Fibroblast of skin of left quadriceps (primary cell): ENCODE results near the gene ESF1.

ENCODE experiments used
- DNase-seq, 2 experiments: peaks; one replicate each; pipeline ENCODE4 v3.0.0-alpha.2; 2013; ENCODE audit warnings: low read depth in 2 of 2

The ESF1 gene, protein sequence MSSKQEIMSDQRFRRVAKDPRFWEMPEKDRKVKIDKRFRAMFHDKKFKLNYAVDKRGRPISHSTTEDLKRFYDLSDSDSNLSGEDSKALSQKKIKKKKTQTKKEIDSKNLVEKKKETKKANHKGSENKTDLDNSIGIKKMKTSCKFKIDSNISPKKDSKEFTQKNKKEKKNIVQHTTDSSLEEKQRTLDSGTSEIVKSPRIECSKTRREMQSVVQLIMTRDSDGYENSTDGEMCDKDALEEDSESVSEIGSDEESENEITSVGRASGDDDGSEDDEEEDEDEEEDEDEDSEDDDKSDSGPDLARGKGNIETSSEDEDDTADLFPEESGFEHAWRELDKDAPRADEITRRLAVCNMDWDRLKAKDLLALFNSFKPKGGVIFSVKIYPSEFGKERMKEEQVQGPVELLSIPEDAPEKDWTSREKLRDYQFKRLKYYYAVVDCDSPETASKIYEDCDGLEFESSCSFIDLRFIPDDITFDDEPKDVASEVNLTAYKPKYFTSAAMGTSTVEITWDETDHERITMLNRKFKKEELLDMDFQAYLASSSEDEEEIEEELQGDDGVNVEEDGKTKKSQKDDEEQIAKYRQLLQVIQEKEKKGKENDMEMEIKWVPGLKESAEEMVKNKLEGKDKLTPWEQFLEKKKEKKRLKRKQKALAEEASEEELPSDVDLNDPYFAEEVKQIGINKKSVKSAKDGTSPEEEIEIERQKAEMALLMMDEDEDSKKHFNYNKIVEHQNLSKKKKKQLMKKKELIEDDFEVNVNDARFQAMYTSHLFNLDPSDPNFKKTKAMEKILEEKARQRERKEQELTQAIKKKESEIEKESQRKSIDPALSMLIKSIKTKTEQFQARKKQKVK

DNA sequence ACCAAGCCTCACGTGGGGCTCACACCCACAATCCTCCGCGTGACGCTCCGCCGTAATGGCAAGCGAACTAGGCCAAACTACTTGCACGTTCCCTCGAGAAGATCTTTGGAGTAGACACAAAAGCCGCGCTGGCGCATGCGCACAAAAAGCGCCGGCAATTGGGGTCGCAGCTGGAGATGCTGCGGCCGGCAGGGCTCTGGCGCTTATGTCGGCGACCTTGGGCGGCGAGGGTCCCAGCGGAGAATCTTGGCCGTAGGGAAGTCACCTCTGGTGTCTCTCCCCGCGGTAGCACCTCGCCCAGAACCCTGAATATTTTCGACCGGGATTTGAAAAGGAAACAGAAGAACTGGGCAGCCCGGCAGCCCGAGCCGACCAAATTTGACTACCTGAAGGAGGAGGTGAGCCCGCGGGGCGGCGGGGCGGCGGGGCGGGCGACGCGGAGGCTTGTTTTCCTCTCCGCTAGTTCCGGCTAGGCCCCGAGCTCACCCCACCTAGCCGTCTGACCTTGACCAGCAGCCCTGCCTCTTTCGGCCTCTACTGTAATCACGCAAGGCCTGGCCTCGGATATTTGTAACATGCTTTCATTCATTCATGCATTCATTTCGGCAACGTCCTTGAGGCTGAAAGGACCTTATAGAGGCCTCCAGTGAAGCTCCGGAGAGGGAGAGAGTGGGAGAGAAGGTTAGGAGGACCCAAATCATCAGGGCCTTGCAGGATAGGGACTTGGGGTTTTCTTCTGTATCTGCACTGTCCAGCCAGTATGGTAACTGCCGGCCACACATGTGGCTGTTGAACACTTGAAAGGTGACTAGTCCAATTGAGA is at the start of gene ESF1, which contains the start of gene NDUFAF5:
ESF1 (minus strand) TSS at position 27 of the 823 bp plus-strand sequence. CDS start 1,779 bp downstream, outside the sequence.
NDUFAF5 (plus strand) TSS at position 136 of the 823 bp plus-strand sequence; CDS start at position 177, 41 bp downstream.
- peak; percentile 93 to 94 for DNase-seq

DNA sequence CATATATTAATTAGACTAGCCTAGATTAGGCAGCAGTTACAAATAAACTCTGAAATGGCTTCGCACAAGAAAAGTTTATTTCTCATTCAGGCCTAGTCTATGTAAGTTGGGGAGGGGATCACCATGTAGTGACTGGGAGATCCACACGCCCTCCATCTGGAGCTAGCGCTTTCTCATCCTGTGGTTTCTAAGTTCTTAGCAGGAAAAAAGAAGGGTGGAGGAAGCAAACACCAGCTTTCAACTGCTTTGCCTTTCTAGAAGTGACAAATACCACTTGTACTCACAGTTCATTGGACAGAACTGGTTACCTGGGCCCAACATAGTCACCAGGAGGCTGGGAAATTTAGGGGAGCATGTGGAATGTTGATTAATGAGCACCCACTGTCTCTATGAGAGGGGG is 46.8 kb upstream of the ESF1 start:
- no peak for DNase-seq

DNA sequence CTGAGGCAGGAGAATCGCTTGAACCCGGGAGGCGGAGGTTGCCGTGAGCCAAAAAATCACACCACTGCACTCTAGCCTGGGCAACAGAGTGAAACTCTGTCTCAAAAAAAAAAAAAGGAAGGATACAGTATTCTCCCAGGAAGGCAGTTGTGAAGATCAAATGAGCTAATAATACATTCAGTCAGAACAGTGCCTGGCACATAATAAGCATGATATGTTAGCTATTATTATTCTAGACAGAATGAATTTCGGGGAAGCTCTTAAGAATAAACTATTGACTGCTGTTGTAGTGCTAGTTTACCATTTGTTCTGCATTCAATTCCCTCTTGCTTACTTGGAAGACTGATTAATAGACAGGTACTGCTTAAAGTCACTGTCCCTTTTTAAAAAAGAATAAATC is 40.7 kb upstream of the ESF1 start:
- DNase-seq = no peak

DNA sequence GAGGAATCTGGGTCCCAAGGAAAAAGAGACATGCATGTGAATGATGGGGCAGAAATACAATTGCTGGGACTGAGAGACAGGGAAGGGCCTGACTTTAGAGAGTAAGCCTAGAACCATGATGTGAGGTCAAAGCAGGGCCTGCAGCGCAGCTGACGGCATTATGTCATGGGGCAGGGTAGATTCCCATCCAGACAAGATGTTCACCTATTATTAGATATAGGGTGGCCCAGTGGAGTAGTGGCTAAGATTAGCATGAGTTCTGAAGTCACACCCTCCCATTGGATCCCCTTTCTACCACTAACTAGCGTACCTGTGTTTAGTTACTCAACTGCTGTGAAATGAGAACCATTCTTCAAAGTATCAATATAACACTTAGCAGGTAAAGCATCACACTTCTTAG is 39.7 kb upstream of the ESF1 start:
- no peak for DNase-seq

DNA sequence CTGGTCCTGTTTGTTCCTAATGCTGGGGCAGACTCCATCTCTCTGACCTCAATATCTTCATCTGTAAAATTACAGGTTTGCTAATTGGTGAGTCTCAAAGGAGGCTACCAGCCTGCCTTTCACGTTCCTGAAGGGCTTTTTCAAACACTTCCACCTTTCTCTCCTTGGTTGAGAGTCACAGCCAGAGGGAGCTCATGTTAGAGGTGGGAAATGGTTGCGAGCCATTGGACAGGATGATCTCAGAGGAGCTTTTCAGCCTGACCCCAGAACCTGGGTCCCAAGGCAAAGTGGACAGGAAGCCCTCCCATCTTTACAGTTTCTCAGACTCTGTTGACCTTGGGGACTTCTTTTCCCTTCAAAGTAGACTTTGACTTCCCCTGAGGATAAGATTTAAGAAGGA is 37.7 kb upstream of the ESF1 start:
- DNase-seq = no peak

DNA sequence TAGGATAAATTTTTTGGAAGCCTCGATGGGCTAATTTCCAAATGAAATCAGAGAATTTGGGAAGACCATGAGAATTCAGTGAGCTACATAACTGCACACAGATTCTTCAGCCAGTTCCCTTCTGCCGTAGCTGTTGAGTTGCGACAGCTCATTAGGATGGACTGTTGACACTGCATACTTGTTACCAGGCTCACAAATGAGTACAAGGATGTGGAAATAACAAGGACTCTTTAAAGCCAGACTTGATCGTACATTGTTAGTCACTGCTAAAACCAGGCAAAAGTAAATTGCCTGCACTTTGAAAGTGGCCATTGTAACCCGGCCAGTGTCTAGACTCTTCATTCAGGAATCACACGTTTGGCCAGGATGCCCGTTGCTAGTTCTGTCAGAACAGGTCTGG is 37.2 kb upstream of the ESF1 start:
- peak in 1 of 2 experiments; percentile 9 for DNase-seq

DNA sequence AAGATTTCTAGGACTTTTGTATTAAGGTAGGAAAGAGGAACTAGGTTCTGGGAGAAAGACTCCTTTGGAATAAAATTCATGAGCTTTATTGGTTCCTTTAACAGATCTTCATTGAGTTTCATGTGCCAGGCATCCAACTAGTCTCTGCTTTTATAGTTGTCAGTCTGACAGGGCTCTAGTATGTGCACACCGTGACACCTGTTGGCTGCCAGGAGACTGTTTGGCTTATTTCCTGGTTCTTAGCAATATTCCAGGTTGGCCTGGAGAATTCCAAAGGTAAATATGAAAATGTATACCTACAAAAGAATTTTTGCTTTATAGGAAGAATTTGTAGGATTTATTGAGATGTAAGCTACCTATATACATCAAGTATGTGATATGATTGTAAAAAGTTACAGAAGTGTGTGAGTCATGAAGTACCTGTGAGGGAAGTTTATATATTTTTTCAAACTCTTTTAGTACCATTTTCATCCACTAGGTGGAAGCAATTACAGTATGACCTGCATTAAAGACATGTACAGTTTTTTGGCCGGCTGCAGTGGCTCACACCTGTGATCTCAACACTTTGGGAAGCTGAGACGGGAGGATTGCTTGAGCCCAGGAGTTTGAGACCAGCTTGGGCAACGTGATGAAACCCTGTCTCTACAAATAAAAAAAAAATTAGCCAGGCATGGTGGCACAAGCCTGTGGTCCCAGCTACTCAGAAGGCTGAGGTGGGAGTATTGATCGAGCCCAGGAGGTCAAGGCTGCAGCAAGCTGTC is 35.3 kb upstream of the ESF1 start:
- DNase-seq = peak in 1 of 2 experiments; percentile 29

DNA sequence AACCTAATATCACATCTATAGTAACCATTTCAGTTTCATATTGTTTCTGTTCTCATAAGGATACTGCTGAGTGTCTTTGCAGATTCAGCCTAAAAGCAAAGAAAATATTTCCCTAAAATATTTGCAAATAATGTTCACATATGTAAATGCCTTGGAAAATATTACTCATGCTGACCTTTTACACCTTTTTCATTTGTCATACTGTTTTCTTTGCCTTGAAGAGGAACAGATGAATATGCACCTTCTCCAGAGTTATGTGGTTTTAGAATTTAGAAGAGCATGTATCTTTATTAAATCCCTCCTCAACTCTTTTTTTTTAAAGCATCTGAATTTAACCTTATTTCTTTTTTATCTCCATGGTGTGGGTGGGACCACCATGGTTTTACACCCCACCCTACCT is 32.6 kb upstream of the ESF1 start:
- DNase-seq = no peak

DNA sequence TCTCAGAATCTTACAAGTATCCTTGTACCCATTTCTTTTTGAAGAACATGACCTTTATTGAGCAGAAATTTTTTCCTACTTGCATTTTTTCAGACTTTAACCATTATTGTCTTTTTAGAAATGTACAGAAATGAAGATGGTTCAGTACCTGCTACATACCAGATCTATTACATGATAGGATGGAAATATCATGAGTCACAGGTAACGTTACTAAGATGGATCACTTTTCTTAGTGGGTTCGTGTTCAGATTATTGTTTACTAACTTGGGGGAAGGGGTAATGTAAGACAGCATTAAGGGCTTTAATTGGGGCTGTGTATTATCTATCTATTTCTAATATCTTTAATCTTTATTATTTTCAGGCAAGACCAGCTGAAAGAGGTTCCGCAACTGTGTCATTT is 32.0 kb upstream of the ESF1 start:
- DNase-seq = no peak

DNA sequence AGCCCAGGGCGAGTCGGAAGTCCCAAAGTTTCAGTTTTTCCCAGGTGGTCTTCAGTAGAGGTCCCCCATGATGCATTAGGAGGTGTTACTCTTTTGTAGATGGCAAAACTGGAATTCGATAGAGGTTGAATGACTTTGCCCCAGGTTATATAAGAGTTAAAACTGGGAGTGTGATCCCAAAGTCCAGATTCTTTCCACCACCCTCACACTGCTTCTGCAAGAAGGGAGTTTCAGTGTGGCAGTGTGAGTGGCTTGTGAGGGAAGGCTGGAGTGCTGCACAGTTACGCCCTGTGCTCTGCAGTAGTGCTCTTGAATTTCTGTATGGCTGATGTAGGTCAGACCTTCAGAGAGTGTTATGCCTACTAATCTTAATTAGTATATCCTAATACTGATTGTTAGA is 30.0 kb upstream of the ESF1 start:
- DNase-seq = no peak

DNA sequence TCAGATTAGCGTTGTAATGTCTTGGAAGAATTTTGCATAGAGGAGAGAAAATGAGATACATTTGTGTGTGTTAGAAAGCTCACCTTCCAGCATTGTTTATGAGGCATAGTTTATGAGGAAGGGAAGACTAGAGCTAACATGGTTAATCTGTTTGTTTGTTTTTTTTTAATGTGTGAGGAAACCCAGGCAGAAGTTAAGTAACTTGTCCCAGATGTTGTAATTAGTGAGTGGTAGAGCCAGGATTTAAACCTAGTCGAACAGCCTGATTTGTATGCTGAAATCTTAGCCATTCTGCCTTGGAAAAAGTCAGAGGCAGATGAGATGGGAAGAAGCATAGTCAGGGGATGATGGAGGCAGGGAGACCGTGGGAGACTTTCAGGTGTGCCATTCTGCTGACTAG is 29.2 kb upstream of the ESF1 start:
- no peak for DNase-seq

DNA sequence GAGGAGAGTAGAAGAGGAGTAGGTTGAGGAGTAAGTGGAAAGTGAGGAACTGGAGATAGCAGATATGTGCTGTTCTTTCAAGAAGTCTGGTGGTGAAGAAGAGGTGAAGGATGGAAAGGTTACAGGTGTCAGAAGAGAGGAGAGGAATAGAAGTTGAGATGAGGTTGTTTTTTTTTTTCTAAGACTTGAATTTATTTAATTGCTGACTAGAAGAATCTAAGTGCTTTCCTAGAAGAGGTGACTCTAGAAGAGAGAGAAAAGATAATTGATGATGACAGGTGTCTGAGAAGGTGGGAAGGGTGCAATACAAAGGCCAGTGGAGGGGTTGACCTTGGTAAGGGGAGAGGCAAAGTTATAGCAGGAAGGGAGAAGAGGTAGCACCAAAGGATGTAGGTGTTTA is 25.7 kb upstream of the ESF1 start:
- no peak for DNase-seq

DNA sequence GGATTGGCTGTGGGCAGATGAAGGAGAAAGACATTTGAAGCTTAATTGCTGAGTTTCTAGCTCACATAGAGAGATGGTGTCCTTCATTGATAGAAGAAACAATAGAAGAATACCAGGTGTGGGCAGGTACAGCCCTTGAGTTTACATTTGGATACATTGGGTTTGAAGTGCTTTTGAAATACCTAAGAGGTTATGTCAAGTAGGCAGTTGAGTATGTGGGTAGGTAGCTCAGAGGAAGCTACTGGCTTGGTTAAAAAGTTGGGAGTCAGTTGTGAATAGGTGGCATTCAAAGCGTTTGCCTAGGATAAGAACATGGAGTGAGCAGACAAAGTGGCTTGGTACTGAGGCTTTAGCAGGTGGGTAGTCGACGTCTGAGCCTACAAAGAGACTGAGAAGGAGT is 25.1 kb upstream of the ESF1 start:
- no peak for DNase-seq

DNA sequence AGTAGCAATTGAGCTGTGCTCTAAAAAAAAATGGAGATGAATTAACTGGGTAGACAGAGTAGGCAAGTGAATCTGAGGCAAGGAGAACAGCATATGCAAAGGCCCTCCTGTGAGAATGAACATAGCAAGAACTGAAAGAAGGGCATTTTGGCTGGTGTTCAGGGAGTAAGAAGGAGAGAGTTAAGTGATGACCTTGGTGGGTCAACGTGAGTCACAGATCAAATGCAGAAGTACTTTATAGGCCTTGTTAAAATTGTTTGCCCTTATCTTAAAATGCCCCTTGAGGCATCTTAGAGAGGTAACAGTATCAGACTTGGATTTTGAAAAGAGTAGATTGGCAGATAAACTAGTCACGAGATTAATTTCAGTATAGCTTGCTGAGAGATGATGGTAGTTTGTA is 24.7 kb upstream of the ESF1 start:
- no peak for DNase-seq

DNA sequence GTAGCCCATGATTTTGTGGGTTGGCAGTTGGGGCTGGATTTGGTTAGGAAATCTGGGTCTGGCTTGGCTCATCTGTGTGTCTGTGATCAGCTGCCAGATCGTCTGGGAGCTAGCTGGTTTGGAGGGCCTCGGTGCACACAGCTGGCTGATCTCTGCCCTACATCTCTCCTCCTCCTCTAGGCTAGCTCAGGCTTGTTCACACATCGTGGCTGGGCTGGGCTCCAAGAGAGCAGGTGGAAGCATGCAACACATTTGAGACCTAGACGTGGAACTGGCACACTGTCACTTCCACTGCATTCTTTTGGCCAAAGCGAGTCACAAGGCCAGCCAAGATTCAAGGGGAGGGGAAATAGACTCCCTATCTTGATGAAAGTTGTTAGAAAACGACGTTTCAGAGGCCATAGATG is 16.0 kb upstream of the ESF1 start:
- no peak for DNase-seq

DNA sequence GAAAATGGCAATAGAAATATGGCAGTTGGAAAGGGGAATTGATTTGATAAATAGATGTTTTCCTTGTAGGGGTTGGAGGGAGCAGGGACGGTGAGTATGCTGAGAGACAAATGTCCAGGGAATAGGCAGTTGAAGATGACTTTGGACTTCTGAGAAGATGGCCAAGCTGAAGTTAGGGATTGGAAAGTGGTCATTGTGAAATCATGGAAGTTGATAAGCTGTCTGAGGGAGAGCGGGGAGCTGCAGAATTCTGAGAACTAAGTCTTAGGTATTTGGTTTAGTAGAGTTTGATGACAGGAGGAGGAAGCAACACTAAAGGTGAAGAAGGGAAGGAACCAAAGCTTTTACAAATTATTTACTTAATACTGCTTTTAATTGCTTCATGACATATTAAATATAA is 15.3 kb upstream of the ESF1 start:
- DNase-seq = no peak

DNA sequence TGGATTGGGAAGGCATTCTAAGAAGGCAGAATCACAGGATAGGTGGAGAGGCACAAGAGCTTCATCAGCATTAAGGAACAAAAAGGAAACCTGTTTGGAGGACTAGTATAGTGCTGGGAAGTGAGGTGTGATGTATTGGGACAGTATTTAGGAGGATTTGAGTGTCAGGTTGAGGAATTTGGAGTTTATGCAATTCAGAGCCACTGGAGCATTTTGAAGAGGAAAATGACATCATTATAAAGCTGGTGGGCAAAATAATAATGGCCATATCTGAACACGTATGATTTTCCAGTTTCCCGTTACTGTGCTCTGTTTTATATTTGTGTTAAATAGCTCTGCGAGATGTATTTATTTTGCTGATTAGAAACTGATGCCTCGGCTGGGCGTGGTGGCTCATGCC is 14.3 kb upstream of the ESF1 start:
- DNase-seq = no peak

DNA sequence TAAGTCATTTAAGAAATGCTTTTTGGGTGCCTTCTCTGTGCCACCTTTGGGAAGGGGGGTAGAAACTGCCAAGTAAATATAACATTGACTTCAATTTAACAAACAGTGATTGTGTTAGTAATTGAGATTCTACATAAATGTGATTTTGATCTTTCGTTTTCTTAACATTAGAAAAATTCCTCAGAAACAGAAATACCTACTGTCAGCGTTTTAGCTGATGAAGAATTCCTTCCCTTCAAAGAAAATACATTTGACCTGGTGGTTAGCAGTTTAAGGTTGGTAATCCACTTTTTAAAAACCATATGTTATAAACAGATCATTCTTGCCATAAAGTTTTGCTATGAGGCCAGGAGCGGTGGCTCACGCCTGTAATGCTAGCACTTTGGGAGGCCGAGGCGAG is 9.9 kb upstream of the ESF1 start:
- DNase-seq = no peak

DNA sequence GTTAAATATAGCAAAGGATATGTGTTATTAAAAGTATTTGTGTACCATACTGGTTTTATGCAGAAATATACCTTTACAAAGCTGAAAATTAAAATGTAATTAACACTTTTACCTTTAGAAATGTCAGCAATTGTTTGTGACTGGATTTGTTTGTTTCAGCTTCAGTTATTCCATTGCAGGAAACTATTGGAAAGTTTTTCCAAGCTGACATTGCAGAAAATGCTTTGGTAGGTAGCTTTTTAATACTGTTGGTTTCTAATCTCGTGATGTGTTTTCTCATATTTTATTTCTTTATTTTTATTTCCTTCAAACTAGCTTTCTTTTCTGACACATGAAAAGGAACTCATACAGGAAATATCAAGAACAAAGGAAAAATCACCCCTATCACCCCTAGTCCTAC is 8.3 kb upstream of the ESF1 start:
- DNase-seq = no peak

DNA sequence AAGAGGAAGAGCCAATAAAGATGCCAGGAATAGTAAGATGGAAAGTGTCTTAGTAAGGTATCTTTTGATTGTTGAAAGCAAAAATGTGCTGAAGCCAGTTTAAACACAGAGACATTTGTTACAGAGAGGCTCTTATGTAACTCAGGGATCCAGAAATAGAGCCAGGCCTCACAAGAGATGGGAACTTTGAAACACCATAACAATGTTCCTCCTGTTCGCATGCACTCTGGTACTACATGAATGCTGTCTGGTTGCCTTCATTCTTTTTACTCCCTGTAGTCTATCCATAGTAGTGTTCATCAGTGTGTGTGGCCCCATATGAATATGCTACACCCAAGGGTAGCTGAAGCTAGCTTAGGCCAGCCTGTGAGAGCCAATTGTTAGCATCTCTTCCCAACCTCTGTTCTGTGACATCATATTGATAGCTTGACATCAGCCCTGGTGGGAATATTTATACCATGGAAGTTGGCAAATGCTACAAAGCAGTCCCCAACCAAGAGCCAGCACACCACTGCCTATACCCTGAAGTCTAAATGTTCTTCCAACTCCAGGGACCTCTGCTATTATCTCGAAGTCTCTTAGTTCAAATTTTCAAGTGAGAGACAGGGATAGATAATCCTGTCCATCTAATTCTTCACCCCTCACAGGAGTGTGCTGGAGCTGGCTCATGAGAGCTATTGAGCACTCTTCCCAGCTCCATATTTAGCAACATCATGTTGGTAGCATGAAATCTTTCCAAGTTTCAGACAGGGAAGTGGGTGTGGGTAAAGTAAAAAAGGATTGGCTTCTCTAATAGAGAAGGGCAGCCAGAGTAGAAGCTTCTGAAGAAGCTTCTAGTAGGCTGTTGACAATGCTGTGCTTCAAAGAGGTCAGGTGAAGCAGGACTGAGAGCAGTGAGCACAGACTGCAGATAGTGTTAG is 7.1 kb upstream of the ESF1 start:
- no peak for DNase-seq
